NCI-H1092 treated with DMSO at 0.1 percent for 48 hours (cell line): ENCODE results near the gene ABHD5.

Experiments used
- DNase-seq: peaks from one replicate; lab custom pipeline; 2025; lab: John Stamatoyannopoulos, UW

ABHD5 gene

GRCh38 chr3:43779850-43780249 lies 89.1 kb downstream of the ABHD5 start:
- DNase-seq: no peak

- DNase-seq: no peak
Measured at GRCh38 chr3:43782541-43782940, 91.8 kb downstream of the ABHD5 start.
